ENCODE results near the gene NCAM1. TPM values are rescaled to one million over a fixed set of nuclear protein-coding genes. Genes with fewer than 3 reads are reported as not detected.

Gene NCAM1
- total RNA-seq, 1 donor from 2014 or later, result 472 TPM

DNA sequence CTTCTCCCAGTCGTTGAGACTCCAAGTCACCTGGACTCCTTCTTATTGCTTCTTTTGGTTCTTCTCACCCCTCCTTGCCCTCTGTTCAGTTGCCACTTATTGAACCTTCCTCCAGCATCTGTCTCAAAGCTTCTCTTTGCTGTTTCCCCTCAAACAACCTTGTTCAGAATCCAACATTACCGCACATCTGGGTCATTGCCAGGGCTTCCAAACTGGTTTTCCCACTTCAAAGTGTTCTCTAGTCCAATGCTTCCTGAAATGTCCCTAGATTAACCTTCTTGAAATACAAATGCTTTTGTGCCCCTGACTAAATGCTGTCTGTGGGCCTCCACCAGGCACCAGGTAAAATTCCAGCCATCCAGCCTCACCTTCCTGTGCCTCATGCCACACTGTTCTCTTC lies 252.3 kb downstream of the NCAM1 start:
- intact Hi-C loops (cut with DNase I), result no loop called here
- no peak for DNase-seq (ENCODE audit: low spot score)

DNA sequence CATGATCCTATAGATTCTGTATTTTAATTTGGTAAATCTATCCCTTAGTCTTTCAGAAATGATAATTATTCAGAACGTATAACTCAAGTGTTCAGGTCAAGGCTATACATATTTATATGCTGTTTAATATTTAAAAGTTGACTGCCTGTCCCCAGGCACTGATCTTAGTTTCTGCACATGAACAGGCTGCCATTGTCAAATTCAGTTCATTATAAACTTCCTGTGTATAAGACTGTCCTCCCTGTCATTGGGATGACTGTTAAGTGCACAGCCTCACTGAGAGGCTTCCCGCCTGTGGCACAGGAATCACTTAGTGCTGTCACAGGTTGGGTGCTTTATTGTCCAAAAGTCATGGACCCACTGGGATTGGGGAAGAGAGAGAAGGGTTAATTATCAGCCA lies 261.0 kb downstream of the NCAM1 start:
- DNase-seq (ENCODE audit: low spot score), result no peak
- intact Hi-C loops (cut with DNase I), result no loop called here

DNA sequence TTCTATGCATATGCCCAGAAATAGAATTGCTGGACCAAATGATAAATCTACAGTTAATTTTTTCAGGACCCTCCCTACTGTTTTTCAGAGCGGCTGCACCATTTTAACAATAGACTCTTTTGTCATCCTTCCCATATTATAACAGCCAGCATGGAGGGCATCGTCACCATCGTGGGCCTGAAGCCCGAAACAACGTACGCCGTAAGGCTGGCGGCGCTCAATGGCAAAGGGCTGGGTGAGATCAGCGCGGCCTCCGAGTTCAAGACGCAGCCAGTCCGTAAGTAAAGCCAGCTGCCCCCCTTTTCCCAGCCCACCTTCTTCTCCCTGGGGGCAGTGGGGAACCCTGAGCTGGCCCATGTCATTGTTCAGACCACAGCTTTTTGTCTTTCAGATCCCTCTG lies 273.7 kb downstream of the NCAM1 start:
- DNase-seq (ENCODE audit: low spot score), result no peak
- intact Hi-C loops (cut with DNase I), result no loop called here

DNA sequence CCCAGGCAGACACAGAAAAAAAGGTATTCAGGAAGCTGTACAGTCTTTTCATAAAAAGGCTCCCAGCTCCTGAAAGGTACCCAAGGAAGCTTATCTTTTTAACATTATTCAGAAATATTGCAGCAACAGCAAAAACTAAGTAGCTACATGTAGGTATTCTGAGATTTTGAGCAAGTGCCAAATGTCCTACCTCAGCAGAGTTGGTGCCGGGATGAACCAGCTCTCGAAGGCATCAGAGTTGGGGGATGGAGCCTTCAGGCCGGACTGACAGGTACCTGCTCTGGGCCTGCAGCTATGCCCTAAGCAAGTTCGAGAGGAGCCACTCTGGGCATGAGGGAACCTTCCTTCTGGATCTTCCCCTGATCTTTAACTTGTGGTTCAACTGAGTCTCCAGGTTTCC lies 276.0 kb downstream of the NCAM1 start:
- no peak for DNase-seq (ENCODE audit: low spot score)
- intact Hi-C loops (cut with DNase I), result no loop called here

DNA sequence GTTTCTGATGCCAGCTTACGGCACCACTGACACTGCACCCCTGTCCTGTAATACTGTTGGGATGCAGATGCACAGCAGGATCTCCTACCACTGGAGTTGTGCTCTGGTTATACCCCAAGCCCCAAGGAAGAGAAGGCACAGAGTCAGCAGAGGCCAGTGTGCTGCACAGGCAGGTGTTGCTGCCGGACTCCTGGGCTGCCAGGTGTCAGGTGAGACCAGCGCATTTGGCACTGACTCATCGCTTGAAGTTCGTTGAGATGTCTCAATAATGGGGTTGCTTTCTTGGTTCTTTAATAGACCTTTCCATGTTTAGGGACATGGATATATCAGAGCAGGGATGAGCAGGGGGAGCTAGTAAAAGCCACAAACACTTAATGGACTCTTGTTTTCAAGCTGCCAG lies 277.5 kb downstream of the NCAM1 start:
- DNase-seq (ENCODE audit: low spot score), result no peak
- intact Hi-C loops (cut with DNase I), result no loop called here

DNA sequence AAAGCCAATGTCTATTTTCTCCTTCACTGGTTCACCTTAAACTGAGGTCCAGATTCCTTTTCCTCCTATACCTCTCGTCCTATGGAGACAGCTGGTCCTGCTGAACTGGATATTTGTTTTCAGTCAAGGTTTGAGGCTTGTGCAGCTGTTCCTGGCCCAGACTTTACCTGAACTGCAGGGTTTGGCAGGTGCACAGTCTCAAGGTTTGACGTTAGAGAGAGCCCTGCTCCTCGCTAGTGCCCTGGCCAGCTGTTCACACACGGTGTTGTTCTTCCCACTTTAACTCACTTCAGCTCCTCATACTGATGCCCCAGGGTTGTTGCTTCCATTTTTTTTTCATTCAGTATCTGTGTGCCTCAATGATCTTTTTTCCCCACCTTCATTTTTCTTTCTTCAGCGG lies 279.2 kb downstream of the NCAM1 start:
- DNase-seq (ENCODE audit: low spot score), result no peak
- intact Hi-C loops (cut with DNase I), result no loop called here

DNA sequence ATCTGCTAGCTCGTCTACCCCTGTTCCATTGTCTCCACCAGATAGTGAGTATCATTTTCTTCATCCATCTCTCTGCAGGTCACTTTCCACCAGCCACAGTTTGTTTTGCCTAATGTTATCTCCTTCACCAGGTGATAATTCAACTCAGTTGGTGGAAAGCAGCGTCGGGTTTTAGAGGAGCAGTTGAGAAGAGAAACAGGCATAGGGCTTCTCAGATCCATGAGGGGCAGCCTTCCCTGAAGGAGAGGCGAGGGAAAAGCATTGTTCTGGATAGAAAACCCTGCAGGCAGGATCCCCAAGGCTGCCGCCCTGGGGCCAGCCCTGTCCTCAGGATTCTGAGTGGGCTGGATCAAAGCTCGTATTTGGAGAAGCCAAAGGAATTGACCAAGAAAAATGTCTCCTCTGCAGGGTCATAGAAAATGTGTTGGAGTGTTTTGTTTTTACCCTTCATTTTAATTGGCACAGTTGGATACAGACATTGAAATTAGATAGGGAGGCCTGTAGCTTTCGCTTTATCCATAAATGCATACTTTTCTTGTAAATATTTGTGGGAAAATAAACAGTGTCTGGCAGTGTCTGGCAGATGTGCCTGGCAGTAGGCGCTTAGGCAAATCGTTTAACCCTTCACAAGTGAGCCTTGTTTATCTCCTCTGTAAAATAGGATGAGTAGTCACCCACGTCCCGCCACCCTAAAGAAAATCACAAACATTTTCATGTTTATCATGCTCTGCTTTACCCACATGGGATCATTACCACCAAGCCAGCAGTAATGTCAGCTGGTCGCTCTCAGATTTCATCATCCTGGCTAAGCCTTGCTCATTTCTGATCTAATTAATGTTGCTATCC lies 279.8 kb downstream of the NCAM1 start:
- intact Hi-C loops (cut with DNase I), result no loop called here
- DNase-seq (ENCODE audit: low spot score), result no peak

DNA sequence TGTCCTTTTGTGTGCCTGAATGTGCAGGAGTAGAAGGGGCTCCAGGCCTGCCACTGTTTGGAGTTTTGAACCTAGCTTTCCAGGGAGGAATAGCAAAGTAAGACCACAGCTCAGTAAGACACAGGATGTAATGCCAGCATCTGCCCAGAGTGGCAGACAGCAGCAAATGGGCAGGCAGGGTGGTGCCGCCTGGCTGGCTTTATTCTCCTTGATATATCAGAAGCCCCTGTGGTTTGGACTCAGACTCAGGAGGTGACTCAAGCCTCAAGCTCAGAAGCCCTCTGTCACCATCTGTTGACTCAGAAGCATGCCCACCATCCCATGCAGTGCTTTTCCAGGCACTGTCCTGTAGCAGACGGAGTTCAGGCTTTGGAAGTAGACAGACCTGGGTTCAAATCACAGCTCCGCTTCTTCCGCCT lies 280.4 kb downstream of the NCAM1 start:
- DNase-seq (ENCODE audit: low spot score), result no peak
- intact Hi-C loops (cut with DNase I), result no loop called here

DNA sequence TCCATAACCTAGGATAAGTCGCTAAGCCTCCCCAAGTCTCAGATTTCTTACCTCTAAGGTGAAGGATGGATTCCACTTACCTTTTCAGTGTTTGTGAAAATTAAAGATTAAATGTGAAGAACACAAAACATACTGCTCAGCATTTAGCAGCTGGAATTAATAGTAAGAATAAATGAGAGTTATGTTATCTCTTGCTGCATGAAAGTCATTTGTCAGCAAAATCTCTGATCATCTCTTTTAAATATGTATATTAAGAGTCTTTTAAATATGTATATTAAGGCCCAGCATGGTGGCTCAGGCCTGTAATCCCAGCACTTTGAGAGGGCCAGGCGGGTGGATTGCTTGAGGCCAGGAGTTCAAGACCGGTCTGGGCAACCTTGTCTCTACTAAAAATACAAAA lies 280.8 kb downstream of the NCAM1 start:
- intact Hi-C loops (cut with DNase I), result no loop called here
- DNase-seq (ENCODE audit: low spot score), result no peak

DNA sequence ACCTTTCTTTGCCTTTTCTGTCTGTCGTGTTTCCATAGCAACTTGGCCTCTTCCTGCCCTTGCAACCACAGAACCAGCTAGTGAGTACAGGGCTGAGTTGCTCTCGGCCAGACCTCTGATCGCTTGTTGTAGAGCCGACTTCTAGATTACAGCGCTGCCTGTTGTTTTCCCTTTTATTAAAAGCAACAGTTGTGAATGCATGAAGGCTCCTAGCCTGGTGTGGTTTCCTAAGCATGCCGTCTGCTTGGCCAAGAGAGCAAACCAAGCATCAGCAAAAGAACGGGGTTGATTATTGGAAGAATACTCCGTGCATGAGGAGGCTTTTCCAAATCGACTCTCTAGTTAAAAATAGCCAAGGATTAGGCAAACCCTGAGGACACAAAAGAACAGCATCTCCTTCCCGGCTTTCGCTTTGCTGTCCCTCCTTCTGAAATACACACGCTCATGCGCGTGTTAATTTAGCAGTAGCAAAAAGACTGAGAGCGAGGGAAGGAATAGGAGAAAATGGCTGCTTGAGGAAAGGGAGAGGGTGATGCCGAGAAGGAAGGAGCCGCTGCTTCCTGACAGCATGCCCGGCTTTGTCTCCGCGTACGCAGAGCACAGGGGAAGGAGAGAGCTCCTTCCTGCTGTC lies 281.7 kb downstream of the NCAM1 start:
- intact Hi-C loops (cut with DNase I), result no loop called here
- DNase-seq (ENCODE audit: low spot score), result no peak

DNA sequence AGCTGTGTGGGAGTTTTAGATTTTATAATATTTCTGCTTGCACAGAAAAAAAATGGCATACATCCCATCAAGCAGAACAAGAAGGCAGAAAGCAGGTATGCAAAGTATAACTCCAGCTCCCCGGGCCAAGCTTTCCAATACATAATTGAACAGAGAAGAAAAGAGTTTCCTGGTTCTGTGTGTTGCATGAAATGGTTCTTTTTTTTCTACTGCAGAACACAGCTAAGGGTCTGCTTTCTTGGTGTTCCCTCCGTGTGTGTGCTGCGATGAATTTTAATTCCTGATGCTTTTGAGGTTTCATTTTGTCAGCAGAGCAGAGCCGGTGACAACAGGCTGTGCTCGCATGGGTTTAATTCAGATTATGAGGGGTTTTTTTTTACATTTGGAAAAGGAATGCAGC lies 282.5 kb downstream of the NCAM1 start:
- no peak for DNase-seq (ENCODE audit: low spot score)
- intact Hi-C loops (cut with DNase I), result no loop called here

DNA sequence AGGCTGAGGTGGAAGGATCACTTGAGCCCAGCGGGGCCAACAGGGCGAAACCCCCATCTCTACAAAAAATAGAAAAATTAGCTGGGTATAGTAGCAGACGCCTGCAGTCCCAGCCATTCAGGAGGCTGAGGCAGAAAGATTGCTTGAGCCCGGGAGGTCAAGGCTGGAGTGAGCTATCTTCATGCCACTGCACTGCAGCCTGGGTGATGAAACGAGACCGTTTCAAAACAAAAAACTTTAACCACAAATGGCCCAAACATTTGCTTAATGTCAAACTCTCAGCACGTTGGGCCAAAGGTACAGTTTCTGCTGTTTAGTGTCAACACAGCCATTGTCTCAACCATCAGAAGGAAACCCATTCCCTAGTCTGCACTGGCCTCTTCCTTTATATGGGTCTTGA lies 284.0 kb downstream of the NCAM1 start:
- DNase-seq (ENCODE audit: low spot score), result no peak
- intact Hi-C loops (cut with DNase I), result no loop called here

DNA sequence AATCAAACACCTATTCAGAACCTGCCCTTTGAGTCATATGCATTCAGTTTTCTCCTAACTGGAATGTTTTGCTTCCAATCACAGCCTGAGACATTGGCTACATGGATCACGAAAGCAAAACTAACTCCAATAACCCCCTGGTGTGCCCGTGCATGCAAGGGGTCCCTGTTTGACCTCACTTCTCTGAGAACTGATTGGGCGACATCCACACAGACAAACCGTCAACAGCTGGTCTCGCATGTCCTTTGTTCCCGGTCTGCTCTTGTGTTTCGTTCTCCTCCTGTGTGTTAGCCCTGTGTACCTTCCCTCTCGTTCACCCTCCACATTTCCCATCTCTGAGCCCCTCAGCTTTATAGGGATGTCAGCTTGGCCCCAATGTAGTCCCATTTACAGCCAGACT lies 286.0 kb downstream of the NCAM1 start:
- intact Hi-C loops (cut with DNase I), result no loop called here

DNA sequence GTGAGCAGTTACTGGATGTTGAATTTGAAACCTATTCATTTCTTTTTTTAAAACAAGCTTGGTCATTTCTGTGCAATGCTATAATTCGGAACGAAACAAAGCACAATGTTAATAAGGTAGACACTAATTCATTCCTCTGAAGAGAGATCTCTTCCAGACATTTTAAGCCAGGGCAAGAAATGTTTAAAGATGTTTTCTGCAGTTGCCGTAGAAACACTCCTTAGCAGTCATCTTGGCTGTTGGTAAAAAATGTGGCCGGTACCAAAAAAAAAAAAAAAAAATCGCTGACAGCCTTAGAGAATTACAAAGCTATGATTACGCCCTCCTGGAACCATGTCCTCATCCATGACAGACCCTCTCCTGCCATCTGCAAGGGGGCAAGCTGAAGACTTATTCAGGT lies 286.7 kb downstream of the NCAM1 start:
- intact Hi-C loops (cut with DNase I), result no loop called here
- no peak for DNase-seq (ENCODE audit: low spot score)

More for the DNA sequence above, 286.0 kb downstream of the NCAM1 start:
- DNase-seq (ENCODE audit: low spot score), result no peak

DNA sequence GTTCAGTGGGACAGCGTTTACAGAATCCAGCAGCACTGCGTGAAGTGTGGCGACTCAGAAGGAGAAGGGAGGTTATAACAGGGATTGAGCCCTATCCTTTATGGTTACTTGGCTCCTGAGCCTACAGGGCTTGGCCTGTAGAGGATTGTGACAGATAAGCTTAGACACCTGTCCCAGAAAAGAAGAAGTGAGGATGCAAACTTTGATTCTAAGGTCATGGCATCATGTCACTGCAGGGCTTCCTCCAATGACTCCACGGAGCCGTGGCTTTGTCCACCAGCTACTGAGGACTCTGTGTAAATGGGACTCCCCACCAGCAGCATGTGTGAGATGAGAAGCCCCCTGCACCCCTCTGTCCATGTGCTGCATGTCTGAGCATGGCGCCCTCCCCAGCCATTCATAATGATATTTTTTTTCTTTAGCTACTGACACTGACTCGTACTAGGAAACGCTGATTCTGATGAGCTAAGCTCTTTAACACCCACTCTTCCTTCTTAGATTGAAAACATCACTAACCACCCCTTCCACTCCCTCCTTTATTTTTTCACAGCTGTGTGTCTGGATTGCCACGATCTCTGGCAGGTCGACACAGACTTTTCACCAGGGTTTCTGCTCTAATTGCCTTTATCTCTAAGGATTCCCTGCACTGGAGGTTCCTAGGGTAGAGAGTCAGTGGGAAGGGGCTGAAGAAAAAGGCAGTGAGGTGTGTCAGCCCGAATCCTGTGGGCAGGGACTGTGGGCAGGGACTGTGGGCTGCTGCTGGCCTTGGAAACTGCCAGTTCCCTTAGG lies 287.7 kb downstream of the NCAM1 start:
- no peak for DNase-seq (ENCODE audit: low spot score)
- intact Hi-C loops (cut with DNase I), result no loop called here

DNA sequence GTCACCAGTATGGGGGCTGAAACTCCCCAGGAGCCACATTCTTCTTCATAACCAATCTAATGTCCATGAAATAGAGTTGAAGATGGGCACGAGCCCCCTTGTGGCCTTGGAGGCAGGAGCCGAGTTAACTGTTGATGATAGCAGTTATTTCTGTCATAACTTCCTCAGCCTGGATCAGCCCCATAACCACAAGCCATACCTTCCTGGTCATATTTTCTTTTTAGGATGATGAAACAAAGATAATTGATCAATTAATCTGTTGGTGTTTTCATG lies 288.2 kb downstream of the NCAM1 start:
- DNase-seq (ENCODE audit: low spot score), result no peak
- intact Hi-C loops (cut with DNase I), result no loop called here

DNA sequence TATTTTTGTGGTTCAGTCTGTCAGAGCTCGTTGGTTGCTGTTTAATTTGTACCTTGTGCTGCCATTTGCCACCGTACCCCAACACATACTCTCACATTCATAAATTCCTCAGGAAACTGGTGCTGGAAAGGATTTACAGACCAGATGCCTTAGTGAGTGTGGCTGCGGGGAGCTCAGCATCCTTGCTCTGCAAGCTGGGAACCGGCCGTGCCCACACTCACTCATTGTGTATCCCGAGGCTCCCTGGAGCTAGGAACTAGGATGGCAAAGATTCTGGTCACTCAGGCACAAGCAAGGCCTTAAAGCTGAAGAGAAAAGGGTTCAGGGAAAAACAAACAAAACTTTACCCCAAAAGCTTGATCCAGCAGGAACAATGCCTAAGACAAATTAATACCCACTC lies 288.6 kb downstream of the NCAM1 start:
- DNase-seq (ENCODE audit: low spot score), result no peak
- intact Hi-C loops (cut with DNase I), result no loop called here

DNA sequence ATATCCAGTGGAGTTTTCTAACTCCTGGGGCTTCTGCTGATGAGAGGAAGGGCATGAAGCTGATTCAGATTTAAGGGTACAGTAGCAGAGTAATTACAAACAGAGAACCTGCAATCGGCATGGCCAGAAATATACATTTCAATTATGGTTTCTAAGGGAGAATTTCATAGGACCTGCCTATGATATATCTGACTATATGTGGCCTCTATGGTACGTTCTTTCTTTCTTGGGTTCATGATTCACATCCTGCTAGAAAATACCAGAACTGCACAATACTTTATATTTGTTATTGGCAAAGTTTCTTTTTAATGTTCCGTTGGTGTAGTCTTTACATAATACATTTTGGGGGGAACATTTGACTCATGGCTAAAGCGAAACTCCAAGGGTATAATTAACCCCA lies 290.1 kb downstream of the NCAM1 start:
- DNase-seq (ENCODE audit: low spot score), result no peak
- intact Hi-C loops (cut with DNase I), result no loop called here

DNA sequence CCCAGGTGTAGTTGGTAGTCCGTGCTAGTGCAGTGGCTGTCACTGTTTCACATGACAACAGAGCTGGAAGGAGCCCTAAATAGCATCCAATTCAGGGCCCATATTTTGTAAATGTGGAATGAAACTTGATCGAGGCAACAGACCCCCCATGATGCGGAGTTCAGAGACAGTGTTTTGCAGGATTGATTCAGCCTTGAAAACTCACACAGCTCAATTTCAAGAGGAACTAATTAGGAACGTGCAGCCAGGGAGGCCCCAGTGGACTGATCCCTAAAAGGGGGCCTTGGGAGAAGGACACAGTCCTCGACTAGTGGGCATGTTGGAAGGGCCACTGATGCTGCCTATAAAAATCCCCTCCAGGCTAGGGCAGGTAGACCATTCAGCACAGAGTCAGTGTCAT lies 292.2 kb downstream of the NCAM1 start:
- DNase-seq (ENCODE audit: low spot score), result no peak
- intact Hi-C loops (cut with DNase I), result no loop called here

DNA sequence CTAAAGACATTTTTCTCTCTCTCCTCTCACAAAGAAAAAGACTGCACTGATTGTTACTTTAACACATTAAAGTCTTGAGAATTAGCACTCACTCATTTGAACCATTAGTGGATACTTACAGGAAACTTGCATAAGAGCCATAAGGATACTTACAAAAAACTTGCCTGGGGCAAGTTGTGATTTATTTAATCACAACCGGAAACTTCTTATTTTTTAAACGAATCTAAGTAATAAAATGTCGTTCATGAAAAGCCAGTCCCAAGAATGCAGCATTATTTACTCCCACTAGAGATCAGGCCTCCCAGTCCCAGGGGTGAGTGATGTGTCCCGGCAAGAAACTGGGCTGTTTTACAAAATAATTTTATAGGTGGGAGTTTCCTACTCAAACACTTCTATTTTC lies 293.9 kb downstream of the NCAM1 start:
- DNase-seq (ENCODE audit: low spot score), result no peak
- intact Hi-C loops (cut with DNase I), result no loop called here

DNA sequence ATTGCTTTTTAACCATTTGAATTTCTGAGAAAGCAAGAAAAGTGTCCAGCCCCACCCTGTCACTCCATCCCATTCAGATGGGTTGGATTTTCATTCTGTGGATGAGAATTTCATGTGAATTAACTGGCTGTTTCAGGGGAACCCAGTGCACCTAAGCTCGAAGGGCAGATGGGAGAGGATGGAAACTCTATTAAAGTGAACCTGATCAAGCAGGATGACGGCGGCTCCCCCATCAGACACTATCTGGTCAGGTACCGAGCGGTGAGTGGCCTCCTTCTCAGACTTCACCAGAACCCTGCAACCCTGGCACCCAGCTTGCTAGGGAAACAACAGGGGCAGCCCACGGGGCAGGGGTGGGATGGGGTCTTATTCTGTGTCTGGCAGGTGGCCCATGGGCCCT lies 294.5 kb downstream of the NCAM1 start:
- DNase-seq (ENCODE audit: low spot score), result no peak
- intact Hi-C loops (cut with DNase I), result no loop called here
